GM12873 (cell line): Measurements from ENCODE around the gene PLA2G4A.

Experiments
- TF ChIP-seq, protein P1 (sequence below): IDR thresholded peaks from 2 replicates; pipeline ENCODE4 v1.5.1; 2012; ENCODE audit warnings: low read depth, mild to moderate bottlenecking, moderate library complexity, low read length, control low read depth; ENCODE audit not compliant: insufficient read depth; ENCODE audit errors: missing control alignments

Gene PLA2G4A

GRCh38 chr1:186978596-186979556 is 150.1 kb downstream of the PLA2G4A start:
- TF ChIP-seq, protein P1, sequence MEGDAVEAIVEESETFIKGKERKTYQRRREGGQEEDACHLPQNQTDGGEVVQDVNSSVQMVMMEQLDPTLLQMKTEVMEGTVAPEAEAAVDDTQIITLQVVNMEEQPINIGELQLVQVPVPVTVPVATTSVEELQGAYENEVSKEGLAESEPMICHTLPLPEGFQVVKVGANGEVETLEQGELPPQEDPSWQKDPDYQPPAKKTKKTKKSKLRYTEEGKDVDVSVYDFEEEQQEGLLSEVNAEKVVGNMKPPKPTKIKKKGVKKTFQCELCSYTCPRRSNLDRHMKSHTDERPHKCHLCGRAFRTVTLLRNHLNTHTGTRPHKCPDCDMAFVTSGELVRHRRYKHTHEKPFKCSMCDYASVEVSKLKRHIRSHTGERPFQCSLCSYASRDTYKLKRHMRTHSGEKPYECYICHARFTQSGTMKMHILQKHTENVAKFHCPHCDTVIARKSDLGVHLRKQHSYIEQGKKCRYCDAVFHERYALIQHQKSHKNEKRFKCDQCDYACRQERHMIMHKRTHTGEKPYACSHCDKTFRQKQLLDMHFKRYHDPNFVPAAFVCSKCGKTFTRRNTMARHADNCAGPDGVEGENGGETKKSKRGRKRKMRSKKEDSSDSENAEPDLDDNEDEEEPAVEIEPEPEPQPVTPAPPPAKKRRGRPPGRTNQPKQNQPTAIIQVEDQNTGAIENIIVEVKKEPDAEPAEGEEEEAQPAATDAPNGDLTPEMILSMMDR = no peak

GRCh38 chr1:186980400-186980799 is 151.7 kb downstream of the PLA2G4A start:
- TF ChIP-seq, protein P1 = no peak

DNA sequence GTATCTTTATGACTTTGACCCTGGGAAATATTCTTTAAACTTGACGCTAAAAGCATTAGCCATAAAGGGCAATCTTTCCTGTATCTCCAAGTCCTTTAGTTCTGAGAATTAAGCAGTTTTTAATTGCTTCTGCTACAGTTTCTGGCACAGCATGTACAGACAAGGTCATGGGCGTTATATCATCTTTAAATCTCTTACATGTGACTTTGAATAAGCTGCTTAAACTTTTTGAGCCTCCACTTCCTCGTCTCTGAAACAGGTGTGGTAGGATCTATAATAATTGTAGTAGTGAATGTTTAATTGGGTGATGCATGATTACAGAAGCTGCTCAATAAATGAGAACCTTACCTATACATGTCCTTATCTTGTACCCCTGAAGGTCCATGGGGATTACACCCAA is 153.4 kb downstream of the PLA2G4A start:
- TF ChIP-seq, protein P1 = no peak

- TF ChIP-seq, protein P1 = no peak
Observed at GRCh38 chr1:186983327-186983726, 154.6 kb downstream of the PLA2G4A start.

GRCh38 chr1:186984959-186985358 is 156.2 kb downstream of the PLA2G4A start:
- TF ChIP-seq, protein P1 = no peak

DNA sequence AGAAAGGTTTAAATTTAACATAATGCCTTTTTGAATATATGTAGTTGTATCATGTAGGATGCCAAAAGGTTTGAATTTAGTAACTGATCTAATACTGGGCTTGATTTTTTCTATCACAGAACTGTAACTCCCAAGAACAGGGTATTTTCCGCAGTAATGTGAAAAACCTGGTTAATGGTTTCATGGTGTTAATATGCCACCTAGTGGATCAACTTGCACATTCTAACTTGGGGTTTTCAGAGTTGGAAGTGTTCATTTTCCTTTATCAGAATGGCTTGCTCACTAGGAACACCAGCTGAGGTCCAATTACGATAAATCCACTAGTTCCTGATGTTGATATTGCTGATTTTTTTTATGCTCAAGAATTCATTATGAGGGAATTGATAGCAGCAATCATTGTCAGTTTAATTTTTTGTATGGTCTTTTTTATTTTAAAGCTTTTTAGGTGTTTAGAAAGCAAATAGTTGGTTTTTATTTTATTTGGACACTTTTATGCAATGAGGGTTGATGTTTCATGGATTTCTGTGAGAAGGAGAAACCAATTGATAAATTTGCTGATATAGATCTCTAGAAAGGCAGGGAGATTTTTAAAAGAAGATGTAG is 157.2 kb downstream of the PLA2G4A start:
- TF ChIP-seq, protein P1 = peak; percentile 63

- TF ChIP-seq, protein P1 = no peak
Observed at GRCh38 chr1:186987065-186987464, 158.3 kb downstream of the PLA2G4A start.
